ENCODE data around the gene KAZALD1.

- TF ChIP-seq CTCF (IDR thresholded peaks at IDR 0.05) (no peak), POLR2A (IDR thresholded peaks at IDR 0.05) (no peak)
These were observed 20.9 kb upstream of the KAZALD1 start for GRCh38 chr10:101040851-101041250.

All from lower leg skin (tissue), 3 donors.